RWPE2 (cell line): ENCODE data around the gene WDR43.
A peak's percentile ranks its signal among the peaks of the same experiment; 100 is the strongest.

Experiments
- ATAC-seq: fragments of 200-7000 bp; cut with Tn5 transposase; 3 replicates; pipeline ENCODE4 v1.9.1; 2021; ENCODE audit warnings: low read depth
- DNase-seq: peaks from one replicate; pipeline ENCODE4 v3.0.0-alpha.2; 2020; ENCODE audit warnings: low spot score
- H3K27ac ChIP-seq: fragments of 450-650 bp; 2 replicates; pipeline ENCODE4 v1.5.1; 2017; ENCODE audit warnings: mild to moderate bottlenecking; ENCODE audit not compliant: poor library complexity, severe bottlenecking
- H3K27me3 ChIP-seq: fragments of 250-450 bp; sonication (Bioruptor Pico); 2 replicates; pipeline ENCODE4 v1.5.1; 2021; ENCODE audit warnings: mild to moderate bottlenecking, moderate library complexity; ENCODE audit not compliant: insufficient read depth, poor library complexity, severe bottlenecking
- H3K36me3 ChIP-seq: fragments of 250-450 bp; sonication (Bioruptor Pico); 2 replicates; pipeline ENCODE4 v1.5.1; 2020; ENCODE audit warnings: low read depth, mild to moderate bottlenecking, moderate library complexity
- H3K4me1 ChIP-seq: fragments of 250-450 bp; sonication (Bioruptor Pico); 2 replicates; pipeline ENCODE4 v1.5.1; 2021; ENCODE audit warnings: mild to moderate bottlenecking, moderate library complexity; ENCODE audit not compliant: insufficient read depth, poor library complexity, severe bottlenecking
- H3K4me3 ChIP-seq: fragments of 250-450 bp; sonication (Bioruptor Pico); 2 replicates; pipeline ENCODE4 v1.5.1; 2021; ENCODE audit warnings: mild to moderate bottlenecking, moderate library complexity; ENCODE audit not compliant: severe bottlenecking
- H3K9me3 ChIP-seq: fragments of 250-450 bp; sonication (Bioruptor Pico); 2 replicates; pipeline ENCODE4 v1.5.1; 2021; ENCODE audit warnings: mild to moderate bottlenecking, moderate library complexity; ENCODE audit not compliant: severe bottlenecking
- CTCF ChIP-seq: fragments of 450-650 bp; IDR thresholded peaks from one replicate; pipeline ENCODE4 v1.5.1; 2017; ENCODE audit warnings: mild to moderate bottlenecking, moderate library complexity; ENCODE audit not compliant: poor library complexity, severe bottlenecking

WDR43 gene

GRCh38 chr2:28956415-28956826 lies 62.0 kb downstream of the WDR43 start:
- DNase-seq (no peak), ATAC-seq (peak; percentile 55)
- no peaks in the 10 kb centered on the region for H3K36me3 ChIP-seq
- peaks cover 19% of the 10 kb centered on the region for H3K4me1 ChIP-seq
- no peak for TF ChIP-seq CTCF
- H3K9me3 ChIP-seq = no peaks in the 10 kb centered on the region
- no peaks in the 10 kb centered on the region for H3K27me3 ChIP-seq
- peak overlapping the region; percentile 6 for H3K4me3 ChIP-seq
- H3K27ac ChIP-seq = no peak overlapping the region

GRCh38 chr2:28956890-28957289 lies 62.4 kb downstream of the WDR43 start:
- Histone ChIP-seq H3K36me3 (no peaks in the 10 kb centered on the region), H3K4me1 (peaks cover 14% of the 10 kb centered on the region), H3K9me3 (no peaks in the 10 kb centered on the region), H3K27ac (no peak overlapping the region), H3K27me3 (no peaks in the 10 kb centered on the region), H3K4me3 (peak overlapping the region; percentile 6)
- DNase-seq (no peak), ATAC-seq (peak; percentile 19; the same call in 1 of the 3 replicates)
- TF ChIP-seq CTCF = peak; percentile 81

GRCh38 chr2:28958689-28959088 lies 64.2 kb downstream of the WDR43 start:
- TF ChIP-seq CTCF = peak; percentile 87

GRCh38 chr2:28960401-28960800 lies 65.9 kb downstream of the WDR43 start:
- DNase-seq (no peak), ATAC-seq (no peak)
- Histone ChIP-seq H3K4me3 (no peak overlapping the region), H3K4me1 (peaks cover 7% of the 10 kb centered on the region), H3K27me3 (no peaks in the 10 kb centered on the region), H3K36me3 (no peaks in the 10 kb centered on the region), H3K9me3 (no peaks in the 10 kb centered on the region), H3K27ac (no peak overlapping the region)
- no peak for TF ChIP-seq CTCF

More at GRCh38 chr2:28958689-28959088, 64.2 kb downstream of the WDR43 start:
- Histone ChIP-seq H3K27ac (no peak overlapping the region), H3K27me3 (no peaks in the 10 kb centered on the region), H3K9me3 (no peaks in the 10 kb centered on the region), H3K4me3 (no peak overlapping the region), H3K36me3 (no peaks in the 10 kb centered on the region), H3K4me1 (peaks cover 7% of the 10 kb centered on the region)
- no peak for DNase-seq
- ATAC-seq = peak; percentile 64

- no peak for DNase-seq
- Histone ChIP-seq H3K9me3 (no peaks in the 10 kb centered on the region), H3K27ac (no peak overlapping the region), H3K4me3 (no peak overlapping the region), H3K36me3 (no peaks in the 10 kb centered on the region), H3K4me1 (no peaks in the 10 kb centered on the region), H3K27me3 (no peaks in the 10 kb centered on the region)
- TF ChIP-seq CTCF = no peak
- ATAC-seq = no peak
Observed at GRCh38 chr2:28962505-28962904, 68.0 kb downstream of the WDR43 start.
